Measurements from ENCODE around the gene PLEKHF1. TPM values are rescaled to one million over a fixed set of nuclear protein-coding genes. Genes with fewer than 3 reads are reported as not detected.
"Not testable (repeated sequence)": the region's sequence is repeated elsewhere in the genome, so short reads cannot be mapped to it uniquely, and the experiment has no call there.

Gene PLEKHF1, protein sequence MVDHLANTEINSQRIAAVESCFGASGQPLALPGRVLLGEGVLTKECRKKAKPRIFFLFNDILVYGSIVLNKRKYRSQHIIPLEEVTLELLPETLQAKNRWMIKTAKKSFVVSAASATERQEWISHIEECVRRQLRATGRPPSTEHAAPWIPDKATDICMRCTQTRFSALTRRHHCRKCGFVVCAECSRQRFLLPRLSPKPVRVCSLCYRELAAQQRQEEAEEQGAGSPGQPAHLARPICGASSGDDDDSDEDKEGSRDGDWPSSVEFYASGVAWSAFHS
- 3.6 and 5.0 TPM in 2 replicates for total RNA-seq

DNA sequence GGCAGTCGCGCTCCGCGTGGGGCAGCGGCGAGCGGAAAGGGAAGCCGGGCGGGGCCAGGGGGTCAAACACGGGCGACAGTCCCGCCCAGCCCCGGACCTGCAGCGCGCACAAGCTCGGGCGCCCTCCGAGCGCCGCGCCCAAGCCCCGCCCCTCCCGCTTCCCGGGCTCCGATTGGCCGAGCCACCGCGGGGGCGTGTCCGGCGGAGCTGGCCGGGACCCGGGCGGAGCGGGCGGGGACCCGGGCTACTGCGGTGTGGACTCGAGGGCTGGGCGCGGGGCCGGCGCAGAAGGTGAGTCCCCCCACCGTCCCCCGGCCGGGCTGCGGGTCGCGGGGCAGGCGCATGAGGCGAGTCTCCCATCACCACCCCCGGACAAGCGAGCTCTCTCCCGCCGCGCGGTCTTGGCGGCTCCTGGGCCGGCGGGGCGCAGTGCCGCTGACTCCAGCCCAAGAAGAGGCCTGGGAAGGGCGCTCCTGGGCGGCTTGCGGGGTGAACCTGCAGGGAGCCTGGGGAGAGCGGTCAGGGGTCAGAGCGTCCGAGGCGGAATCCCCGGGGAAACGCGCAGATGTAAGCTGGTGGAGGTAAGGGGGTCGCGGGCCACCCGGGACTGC is at the start of gene PLEKHF1:
Gene PLEKHF1, plus strand, starts transcription at position 247 of the 611 bp plus-strand sequence. CDS start 8,379 bp downstream, outside the sequence.
- peak; percentile 83 to 88 for DNase-seq (ENCODE audit: low read depth in 2 of 2)

- DNase-seq (ENCODE audit: low read depth in 2 of 2), result no peak
Measured at GRCh38 chr19:29615891-29616425, 49.3 kb upstream of the PLEKHF1 start.

DNA sequence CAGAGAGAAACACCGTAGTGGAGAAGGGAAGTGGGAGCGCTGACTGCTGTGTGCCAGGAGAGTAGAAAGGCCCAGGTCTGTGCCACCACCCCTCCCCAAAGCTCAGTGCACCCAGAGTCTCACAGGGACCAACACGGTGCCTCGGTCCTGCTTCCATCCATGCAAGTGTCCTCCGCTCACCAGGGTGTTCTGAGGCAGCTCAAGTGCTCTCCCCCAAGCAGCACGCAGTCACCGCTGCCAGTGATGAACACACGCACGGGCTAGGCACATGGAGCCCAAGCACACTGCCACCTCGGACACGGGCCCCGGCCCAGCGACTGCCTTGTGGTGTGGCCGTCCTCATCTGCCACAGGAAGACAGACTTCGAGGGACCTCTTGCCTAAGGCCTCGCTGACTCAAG is 48.7 kb upstream of the PLEKHF1 start:
- no peak for DNase-seq (ENCODE audit: low read depth in 2 of 2)

DNA sequence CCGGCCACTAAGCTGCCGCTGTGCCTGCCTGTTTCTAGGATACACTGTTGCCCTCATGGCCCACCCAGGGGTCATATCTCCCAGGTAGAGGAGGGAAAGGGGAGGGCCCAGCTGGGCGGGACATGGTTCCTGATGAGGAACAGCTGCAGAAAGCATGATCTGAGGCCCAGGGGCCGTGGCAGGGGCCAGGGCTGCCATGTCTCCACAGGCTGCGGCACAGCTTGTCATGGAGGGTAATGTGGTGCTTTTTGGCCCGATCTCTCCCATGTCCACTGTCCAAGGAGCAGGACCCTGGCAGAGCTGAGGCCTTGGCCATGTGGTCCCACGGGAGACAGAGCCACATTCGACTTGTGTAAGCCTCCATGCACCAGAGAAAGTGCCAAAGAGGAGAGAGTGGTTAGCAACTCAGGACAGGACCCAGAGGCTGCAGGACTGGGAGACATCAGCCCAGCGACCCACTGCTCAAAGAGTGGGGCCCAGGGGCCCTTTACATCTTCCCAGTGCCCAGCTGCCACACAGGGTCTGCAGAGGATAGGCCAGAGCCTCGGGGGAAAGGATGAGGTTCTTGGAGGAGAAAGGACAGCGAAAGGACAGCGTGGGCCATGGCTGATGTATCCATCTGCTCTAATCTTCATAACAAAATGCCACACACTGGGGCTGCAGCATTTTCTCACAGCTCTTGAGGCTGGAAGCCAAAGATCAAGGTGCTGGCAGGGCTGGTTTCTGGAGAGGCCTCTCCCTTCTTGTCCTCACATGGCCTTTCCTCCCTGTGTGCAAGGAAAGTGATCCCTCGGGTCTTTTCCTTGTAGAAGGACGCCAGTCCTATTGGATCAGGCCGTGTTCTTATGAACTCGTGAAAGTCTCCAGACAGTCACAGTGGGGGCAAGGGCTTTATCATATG is 47.6 kb upstream of the PLEKHF1 start:
- DNase-seq (ENCODE audit: low read depth in 2 of 2), result no peak

GRCh38 chr19:29618434-29618833 is 46.8 kb upstream of the PLEKHF1 start:
- no peak for DNase-seq (ENCODE audit: low read depth in 2 of 2)

- no peak for DNase-seq (ENCODE audit: low read depth in 2 of 2)
Measured at GRCh38 chr19:29618871-29619270, 46.4 kb upstream of the PLEKHF1 start.

- no peak for DNase-seq (ENCODE audit: low read depth in 2 of 2)
Measured at GRCh38 chr19:29620931-29621351, 44.3 kb upstream of the PLEKHF1 start.

- DNase-seq (ENCODE audit: low read depth in 2 of 2), result peak; percentile 38 to 58
Measured at GRCh38 chr19:29622166-29623070, 42.8 kb upstream of the PLEKHF1 start.

DNA sequence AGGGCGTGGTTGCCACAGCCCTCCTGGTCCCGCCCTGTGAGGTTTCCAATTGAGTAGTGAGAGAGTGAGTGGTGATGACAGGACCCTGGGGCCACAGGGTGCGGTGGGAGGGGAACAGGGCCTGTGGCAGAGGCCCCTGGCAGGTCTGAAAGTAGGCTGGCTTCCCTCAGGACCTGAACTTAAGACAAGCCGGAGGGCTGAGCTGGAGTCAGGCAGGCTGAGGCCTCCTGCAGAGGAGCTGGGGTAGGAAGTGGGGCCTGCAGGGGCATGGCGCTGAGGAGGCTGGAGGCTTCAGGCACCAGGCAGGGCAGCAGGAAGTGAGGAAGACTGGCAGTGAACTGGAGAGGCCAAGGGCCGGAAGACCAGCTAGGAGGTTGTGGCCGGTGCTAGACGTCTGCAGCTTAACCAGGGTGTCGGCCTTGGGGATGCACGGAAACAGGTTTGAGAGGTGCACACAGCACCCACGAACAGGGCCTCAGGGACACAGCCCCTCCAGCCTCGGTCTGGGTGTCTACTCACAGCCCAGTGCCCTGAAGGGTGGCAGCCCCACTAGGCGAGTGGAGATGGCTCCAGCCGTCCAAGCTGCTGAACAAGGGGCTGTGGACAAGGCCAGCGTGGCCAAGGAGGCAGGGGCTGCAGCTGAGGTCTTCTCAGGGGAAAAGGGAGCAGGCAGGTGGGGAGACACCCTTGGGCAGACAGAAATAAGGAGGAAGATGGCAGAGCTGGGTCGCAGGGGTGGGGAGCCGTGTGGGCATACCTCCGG is 41.4 kb upstream of the PLEKHF1 start:
- no peak for DNase-seq (ENCODE audit: low read depth in 2 of 2)

DNA sequence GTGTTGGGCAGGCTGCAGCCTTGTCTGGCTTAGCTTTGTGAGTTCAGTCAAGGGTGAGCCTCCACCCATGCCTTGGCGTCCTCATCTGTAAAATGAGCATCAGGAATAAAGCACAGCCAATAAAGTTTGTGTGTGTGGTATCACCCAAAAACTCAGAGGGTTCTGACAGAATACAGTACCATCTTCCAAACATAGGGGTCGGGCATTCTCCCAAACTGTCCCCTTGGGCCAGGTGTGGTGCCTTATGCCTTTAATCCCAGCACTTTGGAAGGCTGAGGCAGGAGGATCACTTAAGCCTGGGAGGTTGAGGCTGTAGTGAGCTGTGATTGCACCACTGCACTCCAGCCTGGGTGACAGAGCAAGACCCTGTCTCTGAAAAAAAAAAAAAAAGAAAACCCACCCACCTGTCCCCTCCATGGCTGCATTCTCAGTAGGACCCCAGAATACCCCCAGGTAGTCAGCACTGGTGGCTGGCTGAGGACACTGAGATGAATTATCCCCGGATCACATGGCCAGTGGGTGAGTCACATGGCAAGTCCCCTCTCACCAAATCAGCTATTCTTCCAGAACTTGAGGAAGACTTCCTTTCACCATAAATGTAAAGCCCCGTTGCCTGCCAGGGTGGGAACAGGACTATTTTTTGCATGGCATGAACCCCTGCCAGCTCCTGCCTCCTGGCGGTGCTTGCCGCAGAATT is 40.6 kb upstream of the PLEKHF1 start:
- no peak for DNase-seq (ENCODE audit: low read depth in 2 of 2)

DNA sequence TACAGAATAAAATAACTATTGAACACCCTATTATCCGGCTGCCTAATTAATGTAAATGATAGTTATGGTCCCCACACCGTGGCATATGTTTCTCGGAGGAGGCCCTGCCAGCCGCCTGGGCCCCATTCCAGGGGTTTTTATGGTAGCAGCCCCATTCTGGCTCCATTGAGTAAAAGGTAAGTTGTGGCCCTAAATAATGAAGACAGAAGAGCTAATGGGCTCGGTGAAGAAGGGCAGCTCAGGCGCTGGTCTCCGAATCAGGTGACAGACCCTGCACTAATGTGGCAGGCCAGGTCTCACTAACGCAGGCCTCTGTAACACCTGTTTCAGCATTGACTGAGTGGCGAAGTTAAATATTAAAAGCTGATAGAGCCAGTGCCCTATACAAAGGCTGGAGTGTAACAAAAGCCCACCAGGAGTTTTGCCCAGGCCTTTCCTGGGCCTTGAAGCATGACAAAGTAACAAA is 40.0 kb upstream of the PLEKHF1 start:
- no peak for DNase-seq (ENCODE audit: low read depth in 2 of 2)

DNA sequence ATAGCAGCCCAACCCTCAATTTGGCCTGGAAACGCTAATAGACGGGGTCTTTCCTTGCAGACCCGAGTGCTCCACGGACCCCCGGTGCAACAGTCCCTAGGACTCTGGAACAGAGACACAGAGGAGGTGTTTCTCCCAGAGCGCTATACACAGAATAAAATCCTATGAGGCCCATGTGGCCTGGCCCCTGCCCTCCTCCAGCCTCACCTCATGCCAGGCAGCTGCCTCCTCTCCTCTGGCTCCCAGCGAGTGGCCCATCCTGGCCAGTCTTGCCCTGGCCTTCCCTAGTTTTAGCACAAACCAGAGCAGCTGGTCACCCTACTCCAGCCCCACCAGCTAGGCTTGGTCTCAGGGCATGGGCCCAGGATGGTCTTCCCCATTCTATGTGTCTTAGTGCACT is 38.9 kb upstream of the PLEKHF1 start:
- DNase-seq (ENCODE audit: low read depth in 2 of 2), result no peak

GRCh38 chr19:29626832-29627231 is 38.4 kb upstream of the PLEKHF1 start:
- not testable (repeated sequence) for DNase-seq (ENCODE audit: low read depth in 2 of 2)

- no peak for DNase-seq (ENCODE audit: low read depth in 2 of 2)
Measured at GRCh38 chr19:29628661-29629385, 36.4 kb upstream of the PLEKHF1 start.

DNA sequence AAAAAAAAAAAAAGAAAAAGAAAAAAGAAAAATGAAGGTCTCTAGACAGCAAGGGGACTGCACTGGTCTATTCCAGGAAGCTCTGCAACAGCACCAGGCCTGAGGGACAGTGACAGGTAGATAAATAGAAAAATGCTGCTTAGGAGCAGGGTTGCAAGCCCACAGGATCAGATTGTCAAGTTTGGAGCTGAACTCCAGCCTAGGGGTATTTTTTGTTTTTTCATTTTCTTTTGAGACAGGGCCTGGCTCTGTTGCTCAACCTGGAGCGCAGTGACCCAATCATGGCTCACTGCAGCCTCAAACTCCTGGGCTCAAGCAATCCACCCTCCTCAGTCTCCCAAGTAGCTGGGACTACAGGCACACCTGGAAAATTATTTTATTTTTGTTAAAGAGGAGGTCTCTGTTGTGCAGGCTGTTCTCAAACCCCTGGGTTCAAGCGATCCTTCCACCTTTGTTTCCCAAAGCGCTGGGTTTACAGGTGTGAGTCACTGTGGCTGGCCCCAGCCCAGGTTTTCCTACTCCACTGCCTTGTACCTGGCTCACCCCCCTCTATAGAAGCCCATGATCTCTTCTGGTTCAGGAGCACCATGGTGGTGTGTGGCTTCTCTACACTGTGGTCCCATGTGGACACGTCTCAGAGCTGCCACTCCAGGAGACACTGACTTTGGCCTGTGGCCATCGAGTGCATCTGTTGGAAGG is 35.3 kb upstream of the PLEKHF1 start:
- DNase-seq (ENCODE audit: low read depth in 2 of 2), result no peak

DNA sequence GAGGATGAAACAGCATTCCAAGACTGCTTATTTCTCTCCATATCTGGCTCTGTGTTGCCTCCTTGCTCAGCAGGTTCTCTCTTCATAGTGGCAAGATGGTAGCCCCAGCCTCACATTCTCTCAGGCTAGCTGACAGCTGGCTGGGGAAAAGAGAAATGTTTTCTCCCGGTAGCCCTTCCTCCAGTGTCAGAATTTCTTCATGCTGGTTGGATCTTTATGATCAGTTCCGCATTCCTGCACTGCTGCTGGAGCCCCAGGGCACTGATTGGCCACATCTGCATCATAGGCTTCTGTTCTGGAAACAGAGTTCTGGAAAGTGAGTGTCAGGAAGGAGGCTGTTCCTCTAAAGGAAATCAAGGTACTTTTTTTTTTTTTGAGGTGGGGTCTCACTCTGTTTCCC is 34.6 kb upstream of the PLEKHF1 start:
- DNase-seq (ENCODE audit: low read depth in 2 of 2), result no peak

DNA sequence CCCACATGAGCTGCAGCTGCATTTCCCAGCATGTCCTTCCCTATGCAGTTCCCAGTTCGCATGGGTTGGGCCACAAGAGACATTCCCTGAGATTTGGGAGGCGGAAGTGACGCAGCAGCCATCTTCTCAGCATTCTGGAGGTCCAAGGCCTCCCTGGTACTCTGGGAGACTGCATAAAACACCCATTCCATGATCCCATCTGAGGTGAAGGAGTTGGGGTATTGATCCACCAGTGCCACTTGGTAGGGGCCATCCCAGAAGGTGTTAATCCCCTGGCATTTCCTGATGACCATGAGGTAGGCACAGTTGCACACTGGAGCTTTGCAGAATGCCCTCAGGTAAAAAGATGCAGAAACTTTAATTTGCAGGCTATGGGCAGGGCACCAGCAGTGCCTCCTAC is 33.8 kb upstream of the PLEKHF1 start:
- DNase-seq (ENCODE audit: low read depth in 2 of 2), result no peak

DNA sequence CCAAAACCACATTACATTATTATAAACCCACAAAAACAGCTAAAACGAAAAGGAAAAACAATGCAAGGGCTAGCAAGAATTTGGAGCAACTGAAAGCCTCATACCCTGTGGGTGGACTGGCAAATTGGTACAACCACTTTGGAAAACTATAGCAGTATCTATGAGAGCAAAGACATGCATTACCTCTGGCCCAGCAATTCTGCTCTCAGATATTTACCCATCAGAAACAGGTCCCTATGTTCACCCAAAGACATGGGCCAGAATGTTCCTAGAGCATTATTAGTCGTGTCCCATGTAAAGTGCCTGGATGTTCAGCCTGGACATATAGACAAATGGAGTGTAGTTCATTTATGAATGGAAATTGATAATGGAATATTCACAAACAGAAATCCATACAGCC is 31.3 kb upstream of the PLEKHF1 start:
- no peak for DNase-seq (ENCODE audit: low read depth in 2 of 2)
